Ecto neural progenitor cell (in vitro differentiated cells): ENCODE measurements around the gene PPP2R5B.

Experiments used
- DNase-seq: peaks from one replicate; pipeline ENCODE4 v3.0.0-alpha.2; 2018; ENCODE audit warnings: low spot score

Gene PPP2R5B

DNA sequence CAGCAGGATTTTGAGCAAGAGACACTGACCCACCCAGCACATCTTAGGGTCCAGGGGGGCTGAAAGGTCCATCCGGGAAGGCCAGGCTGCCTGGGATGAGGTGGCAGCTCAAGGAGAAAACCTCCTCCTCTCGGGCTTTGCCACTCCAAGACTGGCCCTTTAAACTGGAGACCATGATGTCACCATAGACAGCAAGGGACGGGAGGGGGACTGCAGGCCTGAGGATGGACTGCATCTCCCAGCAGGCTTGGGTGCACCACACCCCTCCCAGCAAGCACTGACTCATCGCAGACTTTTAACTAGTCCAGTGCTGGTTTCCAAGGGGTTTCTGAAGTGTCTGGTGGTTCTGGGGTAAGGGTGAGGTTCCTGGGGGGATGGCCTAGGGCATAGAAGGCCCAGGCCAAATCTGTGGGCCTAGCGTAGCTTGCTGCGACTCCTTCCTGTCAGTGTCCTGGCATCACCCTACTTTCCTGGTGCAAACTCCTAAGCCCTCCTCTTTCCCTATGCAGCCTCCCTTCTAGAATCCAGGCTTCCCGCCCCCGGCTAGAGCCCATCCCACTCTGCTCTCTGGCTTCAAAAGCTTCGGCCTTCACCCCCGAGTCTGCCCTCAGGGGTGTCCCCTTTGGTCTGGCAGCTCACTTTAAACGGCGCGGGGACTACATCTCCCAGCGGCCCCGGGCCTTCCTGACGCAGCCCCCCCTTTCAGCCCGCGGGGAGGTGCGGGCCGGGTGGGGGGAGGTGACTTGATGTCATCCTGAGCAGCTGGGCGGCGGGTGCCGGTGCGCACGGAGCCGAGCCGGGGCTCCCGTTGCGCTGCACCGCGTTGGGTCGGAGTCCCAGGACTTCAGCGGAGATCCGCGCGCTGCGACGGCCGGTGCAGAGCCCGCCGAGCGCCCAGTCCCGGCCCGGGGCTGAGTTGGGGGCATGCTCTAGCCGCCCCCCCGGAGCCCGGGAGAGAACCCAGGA is at the start of gene PPP2R5B:
PPP2R5B (plus strand) TSS at position 746 of the 966 bp plus-strand sequence. CDS start 1,046 bp downstream, outside the sequence.
- DNase-seq = peak; percentile 88

DNA sequence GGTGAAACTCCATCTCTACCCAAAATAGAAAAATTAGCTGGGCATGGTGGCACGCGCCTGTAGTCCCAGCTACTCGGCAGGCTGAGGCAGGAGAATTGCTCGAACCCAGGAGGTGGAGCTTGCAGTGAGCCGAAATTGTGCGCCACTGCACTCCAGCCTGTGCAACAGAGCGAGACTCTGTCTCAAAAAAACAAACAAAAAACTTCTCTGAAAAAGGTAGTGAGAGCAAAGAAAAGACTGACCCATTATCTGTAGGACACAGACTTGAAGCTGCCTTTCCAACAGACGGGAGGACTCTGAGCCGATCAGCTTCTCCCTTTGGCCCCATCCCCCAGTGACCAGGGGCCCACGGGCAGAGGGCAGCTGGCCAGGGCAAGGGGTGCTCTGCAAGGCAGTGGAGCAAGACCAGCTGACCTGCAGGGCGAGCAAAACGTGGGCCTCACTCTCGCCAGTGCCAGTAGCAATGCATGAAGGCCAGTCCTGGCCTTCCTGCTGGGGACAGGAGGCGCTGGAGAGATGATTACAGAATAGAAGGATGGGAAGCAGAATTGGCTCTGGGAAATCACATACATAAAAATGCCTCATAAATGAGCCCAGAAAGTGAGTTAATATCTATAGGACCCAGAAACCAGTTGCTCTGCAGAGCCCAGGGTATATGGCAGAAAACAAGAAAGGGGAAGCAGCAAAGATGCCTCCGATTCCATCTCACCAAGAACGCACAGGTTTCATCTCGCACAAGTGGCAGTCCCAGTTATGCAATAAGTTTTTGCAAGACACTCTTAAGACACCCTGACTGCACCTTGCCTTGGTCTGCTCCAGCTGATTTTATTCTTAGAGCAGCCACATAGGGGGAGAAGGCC is 48.9 kb upstream of the PPP2R5B start:
- DNase-seq = no peak

DNA sequence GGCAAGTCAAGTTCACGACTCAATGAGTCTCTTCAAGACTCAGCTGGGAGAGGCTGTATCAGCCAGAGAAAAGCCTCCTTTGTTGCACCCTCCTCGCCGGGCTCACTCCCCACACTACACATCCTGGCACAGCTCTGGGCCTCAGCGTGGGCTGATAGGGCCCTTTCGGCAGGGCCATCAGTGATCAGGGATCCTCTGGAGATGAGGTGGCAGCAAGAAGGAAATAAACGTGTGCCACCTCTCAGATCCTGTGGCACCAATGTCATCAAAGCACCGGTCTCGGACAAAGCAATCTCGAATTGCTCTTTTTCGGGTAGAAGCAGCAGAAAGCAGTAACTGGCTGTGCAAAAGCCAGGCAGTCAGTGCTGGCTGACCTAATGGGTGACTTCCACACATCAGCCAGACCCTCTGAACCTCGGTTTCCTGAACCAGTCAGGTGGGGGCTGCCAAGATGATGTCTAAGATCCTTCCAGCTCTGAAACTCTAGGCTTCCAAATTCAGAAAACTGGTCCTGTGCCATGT is 48.2 kb upstream of the PPP2R5B start:
- no peak for DNase-seq

DNA sequence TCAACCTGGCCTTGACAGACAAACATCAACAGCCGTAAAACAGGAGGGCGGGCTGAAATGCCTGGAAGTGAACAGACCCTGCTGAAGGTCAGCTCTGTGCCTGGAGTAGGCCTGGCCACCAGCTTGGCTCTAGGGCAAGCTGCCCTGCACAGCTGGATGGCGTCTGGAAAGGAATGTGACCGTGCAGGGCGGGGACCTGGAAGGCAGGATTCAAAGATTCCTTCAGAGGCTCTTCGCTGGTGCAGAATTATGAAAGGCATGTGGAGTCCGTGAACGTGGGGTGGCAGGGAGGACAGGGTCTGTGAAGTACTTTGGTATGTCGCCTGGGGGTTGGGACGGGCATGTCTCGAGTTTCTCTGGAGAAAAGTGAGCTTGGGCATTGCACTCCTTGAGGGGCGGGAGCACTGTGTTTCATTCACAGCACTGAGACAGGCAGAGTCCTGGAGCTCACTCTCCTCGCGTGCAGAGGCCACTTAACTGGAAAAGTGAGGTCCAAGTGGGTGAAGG is 47.6 kb upstream of the PPP2R5B start:
- no peak for DNase-seq

DNA sequence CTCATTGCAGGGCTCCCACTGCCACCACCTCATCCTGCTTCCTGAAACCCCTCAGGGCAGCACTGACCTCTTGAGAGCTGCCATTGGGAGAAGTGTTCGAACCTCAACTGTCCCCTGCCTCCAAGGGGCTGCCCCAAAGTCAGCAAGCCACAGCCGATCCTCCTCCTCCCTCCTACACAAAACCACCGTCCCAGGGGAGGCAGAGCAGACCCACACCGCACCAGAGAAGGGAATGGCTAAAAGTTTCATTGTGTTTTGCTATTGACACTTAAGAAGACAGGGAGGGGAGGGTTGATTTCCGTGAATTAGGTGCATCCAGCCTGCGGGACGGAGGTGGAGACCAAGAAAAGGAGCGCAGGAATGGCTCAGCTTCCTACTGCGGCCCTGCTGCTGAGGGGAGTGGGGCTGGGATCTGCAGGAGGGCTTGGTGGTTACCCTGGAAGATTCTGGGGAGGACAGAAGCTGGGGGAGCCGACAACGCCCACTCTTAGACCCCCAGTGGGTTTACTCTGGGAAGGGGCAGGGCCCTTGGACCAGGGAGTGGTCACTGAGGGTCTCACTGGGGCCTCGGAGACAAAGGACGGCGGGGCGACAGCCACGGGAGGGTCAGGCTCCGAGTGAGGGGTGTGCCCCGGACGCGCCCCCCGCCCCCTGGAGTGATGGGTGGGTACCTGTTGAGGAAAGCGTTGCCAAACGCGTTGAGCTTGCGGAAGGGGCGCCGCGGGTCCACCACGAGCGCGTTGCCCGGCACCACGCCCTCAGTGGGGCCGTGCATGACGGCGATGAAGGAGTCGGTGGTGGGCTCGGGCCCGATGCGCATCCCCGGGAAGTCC is 46.9 kb upstream of the PPP2R5B start:
- no peak for DNase-seq

DNA sequence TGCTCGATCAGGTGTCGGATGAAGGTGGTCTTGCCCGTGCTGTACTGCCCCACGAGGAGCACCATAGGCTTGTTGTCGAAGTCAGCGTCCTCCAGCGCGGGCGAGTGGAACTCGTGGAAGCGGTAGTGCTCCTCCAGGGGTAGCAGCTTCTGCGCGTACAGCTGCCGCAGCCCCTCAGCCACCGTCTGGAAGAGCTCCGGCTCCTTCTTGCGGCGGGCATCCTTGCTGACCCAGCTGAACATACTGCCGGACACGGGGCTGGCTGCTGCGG is 46.3 kb upstream of the PPP2R5B start:
- no peak for DNase-seq

DNA sequence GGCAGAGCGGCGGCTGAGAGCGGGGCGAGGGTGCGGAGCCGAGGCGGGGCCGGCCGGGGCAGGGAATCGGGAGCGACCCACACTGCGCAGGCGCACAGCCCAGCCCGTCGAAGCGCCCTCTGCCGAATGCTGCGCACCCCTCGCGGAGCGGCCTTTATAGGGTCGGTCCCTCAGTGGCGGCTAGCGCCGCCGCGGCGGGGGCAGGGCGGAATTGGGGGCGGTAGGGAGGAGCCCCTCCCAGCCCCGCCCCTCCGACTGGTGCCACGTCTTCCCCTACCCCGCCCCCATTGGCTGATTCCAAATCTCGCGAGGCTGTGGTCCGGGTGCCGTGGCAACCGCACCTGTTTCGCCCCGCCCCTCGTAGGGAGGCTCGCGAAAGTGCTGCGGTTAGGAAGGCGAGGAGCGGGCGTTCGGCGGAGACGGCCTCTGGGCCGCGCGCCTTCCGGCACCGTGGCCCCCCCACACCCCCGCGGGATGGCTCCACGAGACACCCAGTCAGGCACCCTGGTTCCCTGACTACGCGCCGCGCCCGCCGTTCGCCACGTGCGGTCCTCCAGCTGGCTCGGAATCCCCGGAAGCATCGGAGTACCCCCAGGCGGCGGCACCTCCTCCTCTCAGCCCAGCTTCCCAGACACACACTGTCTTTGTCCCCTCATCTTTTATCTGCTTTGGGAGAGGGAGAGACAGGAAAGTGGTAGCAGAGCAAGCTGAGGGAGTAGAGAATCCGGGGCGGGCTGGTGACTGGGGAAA is 45.8 kb upstream of the PPP2R5B start, which contains the start of gene EHD1:
EHD1 (minus strand) TSS at position 128 of the 750 bp plus-strand sequence. CDS start 157 bp downstream, outside the sequence.
- DNase-seq = peak; percentile 99

DNA sequence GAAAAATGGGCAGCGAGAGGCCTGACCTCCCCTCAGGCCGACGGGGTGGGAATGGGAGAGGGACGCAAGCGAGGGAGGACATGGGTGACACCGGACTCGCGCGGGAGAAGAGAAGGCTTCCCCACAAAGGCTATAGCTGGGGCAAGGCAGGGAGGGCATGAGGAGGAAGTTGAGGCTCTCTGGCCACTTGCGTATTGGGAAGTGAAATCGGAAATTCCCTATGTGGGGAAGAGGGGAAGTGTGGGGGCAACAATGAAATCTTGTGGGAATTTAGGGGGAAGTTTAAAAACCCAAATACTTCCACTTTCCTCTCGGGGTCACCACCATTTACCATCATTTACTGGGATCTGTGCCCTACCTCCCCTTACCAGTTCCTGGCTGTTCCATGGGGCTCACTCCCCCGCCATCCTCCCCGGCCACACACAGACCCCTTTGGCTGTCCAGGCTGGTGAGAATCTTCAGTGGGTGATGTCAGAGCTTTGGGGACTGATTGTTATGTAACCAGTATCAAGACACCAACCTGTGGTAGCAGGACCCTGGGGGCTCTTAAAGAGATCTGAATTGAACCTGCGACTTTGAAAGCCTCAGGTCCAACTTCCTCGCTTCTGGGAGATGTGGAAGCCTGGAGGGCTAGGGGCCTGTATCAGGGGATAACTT is 45.1 kb upstream of the PPP2R5B start:
- DNase-seq = no peak

DNA sequence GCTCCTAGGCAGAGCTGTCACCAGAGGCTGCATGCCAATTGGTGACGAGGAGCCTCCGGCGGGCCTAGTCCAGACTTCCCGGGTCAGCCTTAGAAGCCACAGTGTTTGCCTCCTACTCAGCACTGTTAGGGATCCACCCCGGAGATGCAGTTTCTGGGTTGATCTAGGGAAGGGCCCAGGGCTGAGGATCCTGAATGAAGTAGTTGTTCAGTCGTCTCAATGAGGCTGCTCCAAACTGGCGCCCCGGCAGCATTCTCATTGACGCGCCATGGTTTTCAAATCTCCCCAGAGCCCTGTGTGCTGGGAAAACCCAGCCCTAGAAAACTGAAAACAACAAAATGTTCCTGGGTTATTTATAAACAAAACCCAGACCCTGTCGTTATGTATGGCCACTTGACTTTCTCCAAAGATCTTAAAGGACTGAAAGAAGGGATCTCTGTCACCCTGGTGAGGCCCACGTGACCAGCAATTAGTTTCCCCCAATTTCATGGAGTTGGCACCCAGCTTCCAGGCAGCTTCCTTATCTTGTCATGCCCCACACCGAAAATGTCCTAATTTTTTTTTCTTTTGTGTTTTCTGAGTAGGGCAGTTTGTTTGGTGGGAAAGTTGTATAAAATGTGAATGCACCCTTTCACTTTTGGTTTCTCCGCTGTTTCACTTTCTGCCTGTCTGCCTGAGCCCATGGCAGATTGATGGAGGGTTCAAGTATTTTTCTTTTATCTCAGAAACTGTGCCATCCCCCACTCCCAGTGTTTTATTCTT is 44.1 kb upstream of the PPP2R5B start:
- no peak for DNase-seq

DNA sequence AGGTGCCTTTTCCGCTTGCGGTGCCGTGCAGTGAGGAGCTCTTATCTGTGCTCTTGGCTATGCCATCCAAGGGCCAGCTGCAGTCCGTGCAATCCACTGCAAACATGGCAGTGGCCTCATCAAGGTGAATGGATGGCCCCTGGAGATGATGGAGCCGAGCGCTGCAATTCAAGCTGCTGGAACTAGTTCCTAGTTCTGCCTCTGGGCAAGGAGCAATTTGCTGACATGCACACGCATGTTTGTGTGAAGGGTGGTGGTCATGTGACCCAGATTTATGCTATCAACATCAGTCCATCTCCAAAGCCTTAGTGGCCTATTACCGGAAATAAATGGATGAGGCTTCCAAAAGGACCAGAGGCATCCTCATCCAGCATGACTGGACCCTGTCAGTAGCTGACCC is 43.0 kb upstream of the PPP2R5B start:
- DNase-seq = no peak

DNA sequence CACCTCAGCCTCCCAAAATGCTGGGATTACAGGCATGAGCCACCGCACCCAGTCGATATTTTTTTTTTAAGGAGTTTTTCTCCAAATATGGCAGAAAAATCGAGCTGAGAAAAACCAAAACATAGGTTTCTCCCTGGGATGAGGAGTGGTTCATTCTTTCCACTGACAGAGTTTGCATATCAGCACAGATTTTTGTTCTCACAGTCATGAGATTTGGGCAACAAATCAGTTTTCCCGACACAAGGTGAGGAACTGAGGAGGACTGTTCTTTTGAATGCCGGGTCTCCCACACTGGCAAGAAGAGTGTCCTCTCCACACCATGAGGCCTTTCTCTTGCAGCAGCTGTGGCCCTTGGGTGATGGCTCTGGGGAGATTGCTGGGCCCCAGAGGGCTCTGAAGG is 42.2 kb upstream of the PPP2R5B start:
- DNase-seq = no peak

DNA sequence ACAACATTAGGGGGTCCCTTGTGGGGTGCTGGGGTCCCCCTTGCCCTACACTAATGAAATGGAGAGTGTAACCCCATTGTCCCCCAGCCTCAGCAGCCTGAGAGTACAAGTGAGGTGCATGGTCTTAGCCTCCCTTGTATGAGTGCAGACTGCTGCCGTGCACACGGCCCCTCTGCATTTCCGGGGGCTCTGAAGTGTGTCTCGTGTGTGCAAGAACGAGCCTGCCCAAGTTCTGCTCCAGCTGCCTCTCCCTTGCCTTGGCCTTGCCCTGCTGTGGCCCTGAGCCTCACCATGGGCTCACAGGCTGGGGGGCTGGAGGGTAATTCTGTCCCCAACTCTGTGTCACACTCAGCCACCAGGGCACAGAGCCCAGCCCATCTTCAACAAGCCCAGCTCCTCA is 40.9 kb upstream of the PPP2R5B start:
- no peak for DNase-seq

DNA sequence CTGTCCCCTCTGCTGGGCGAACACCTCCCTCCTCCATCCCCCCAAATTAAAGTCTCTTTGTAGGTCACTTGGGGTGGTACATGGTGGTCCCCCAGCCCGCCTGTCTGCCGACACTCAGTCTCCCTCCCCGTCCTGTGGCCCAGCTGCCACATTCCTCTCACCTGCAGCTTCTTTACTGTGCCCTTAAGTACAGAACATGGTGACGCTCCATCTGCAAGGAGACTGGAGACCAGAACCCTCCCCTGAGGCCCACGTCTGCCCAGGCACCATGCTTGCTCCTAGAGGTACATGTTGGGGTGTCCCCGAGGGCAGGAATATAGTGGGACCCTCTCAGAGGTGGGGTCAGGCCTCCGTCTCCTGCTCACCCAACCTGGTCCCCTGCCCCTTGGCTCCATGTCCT is 40.5 kb upstream of the PPP2R5B start:
- DNase-seq = no peak

DNA sequence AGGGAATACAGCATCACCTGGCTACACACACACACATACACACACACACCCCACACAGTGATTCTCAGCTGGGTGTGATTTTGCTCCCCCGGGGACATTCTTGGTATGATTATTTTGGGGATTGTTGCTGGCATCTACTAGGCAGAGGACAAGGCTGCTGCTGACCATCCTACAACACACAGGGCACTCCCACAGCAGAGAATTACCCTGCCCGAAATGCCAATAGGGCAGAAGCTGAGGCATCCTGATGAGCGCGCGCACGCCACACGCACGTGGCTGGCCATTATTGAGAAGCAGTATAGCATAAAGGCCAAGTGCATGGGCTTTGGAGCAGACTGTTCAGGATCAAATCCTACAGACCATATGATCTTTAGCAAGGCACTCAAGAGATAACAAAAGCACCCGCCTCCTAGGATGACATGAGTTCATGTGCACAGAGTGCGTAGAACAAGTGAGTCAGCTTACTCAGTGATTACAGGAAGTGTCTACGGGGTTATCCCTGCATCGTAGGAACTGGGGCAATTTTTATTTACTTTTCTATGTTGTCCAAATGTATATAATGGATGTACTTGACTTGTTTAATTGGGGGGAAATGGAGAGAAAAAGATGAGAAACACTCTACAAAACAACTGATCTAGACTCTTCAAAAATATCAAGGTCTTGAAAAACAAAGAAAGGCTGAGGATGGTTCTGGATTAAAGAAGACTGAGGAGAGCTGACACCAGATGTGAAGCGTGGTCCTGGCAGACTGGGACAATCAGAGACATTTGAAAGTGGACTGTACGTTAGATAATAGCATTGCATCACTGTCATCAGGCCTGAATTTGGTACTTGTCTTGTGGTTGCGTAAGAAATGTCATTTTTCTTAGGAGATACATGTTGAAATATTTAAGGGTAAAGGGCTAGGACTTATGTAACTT is 38.9 kb upstream of the PPP2R5B start:
- DNase-seq = no peak

DNA sequence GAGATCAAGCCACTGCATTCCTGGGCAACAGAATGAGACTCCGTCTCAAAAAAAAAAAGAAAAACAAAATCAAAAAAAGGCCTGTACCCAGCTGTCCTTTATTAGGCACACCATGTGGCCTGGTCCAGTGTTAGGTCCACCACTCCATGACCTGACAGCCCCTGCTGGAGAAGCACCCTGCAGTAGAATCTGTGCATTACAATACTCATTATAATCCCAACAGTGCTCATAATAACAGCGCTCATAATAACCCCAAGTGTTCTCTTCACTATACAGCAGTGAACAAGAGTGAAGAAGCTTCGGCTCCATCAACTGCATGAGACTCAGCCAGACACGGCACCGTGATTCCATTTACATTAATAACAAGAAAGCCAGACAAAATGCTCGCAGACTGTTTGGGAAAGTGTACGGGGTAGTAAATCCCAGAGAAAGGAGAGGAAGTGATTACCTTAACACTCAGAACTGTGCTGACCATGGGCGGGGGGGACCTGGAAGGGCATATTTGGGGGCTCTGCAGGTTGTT is 37.2 kb upstream of the PPP2R5B start:
- no peak for DNase-seq

DNA sequence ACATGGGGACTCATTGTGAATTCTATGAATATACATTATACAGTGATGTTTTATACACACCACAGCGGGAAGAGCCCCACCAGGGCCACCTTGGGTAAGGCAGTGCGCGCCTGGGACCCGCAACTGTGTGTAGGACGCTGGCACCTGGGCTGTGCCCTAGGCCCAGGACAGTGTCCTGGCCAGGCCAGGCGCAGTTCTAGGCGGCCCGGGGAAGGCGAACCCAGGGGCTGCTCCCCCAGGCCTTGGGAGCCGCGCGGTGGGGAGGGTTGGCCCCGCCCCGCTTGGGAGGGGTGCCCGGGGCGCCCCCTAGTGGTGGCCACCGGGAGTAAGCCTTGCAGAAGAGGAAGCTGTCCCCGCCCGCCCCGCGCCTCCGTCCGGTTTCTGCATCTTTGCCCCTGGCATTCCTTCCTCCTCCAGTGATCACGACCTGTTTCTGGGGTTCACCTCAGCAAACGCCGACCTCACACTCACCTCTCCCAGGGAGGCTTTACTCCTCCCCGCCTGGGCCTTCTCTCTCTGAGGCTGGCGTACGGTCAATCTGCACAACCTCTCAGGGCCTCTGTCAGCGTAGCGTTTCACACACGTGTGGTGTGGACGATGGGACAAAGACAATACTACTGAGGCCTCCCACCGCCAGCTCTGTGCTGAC is 36.6 kb upstream of the PPP2R5B start:
- peak; percentile 94 for DNase-seq

DNA sequence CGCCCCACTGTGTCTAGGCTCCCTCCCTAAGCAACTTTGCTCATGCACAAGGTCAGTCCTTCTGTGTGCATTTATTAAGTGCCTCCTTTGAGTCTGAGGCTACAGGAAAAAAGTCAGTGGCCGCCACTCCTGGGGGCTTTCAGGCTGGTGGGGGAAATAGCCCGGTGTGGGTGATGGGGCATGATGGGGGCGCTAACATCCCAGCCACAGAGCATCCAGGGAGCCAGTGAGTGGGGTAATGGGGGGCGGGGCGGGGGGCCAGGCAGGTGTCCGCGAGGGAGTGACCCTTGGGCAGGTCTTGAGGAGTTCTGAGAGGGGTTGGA is 36.1 kb upstream of the PPP2R5B start:
- DNase-seq = no peak
